T47D (cell line): ENCODE measurements around the gene TTLL9.
"Not testable (repeated sequence)": the region's sequence is repeated elsewhere in the genome, so short reads cannot be mapped to it uniquely, and the experiment has no call there.

ENCODE experiments used
- DNase-seq, 2 experiments: peaks; one replicate each; pipeline versions ENCODE4 v3.0.0 to v3.0.0-alpha.2; 2011 to 2012; ENCODE audit warnings: low read depth in 1 of 2, low spot score in 1 of 2
- JUND ChIP-seq: IDR thresholded peaks from 2 replicates; pipeline ENCODE4 v1.6.1; 2012; ENCODE audit warnings: low read depth
- in situ Hi-C: cut with HindIII; loops from 2 replicates; pipeline ENCODE4 v1.10.0; 2016; ENCODE audit warnings: low sequenced_read_pairs, low pct_unique_long_range_greater_than_20kb

Gene TTLL9

DNA sequence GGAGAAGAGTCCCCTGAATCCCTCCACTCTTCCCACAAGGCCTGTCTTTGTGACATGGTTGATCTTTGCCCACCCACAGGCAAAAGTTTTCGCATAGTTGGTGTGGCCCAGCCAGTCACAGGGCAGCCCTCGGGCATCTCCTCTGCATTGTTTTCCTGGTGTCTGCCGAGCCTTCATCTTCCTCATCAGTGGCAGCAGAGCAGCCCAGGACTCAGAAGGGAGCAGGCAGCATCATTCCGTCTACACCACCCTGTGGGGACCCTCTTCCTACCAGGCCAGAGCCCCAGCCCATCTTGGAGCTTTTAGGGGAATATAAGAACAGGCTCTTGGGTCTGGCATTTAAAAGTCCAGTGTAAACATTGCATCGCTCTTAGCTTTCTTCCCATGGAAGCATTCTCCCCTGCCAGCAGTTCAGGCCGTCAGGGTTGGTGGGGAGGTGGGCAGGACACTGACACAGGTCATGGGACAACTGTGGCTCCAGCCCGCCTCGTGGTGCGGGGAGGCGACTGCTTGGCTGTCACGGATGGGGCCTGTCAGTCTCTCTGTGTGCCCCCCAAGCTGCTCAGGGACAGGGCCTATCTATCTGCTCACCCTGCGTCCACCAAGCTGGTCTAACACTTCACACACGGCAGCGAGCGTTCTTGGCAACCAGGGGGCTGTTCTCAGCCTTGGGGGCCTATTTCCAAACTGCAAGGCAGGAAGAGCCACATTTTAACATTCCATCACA lies 43.2 kb downstream of the TTLL9 start:
- TF ChIP-seq JUND: no peak
- in situ Hi-C loops: no loop called here
- DNase-seq: no peak

DNA sequence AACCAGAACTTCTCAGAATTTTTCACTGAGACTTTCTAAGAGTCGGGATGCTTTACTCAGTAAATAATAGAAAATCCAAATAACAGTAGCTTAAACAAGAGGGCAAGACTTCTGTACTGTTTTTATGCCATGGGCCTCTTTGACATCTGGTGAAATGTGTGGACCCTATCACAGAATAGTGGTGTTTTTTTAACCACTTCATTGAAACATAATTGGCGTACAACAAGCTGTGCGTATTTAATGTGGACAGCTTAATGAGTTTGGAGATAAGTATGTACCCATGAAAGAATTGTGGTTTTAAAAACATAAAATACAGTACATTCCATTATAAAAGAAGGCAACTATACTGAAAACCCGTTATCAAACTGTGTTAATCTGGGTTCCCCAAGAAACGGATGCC lies 43.7 kb downstream of the TTLL9 start:
- no peak for TF ChIP-seq JUND
- no peak for DNase-seq
- in situ Hi-C loops: no loop called here

DNA sequence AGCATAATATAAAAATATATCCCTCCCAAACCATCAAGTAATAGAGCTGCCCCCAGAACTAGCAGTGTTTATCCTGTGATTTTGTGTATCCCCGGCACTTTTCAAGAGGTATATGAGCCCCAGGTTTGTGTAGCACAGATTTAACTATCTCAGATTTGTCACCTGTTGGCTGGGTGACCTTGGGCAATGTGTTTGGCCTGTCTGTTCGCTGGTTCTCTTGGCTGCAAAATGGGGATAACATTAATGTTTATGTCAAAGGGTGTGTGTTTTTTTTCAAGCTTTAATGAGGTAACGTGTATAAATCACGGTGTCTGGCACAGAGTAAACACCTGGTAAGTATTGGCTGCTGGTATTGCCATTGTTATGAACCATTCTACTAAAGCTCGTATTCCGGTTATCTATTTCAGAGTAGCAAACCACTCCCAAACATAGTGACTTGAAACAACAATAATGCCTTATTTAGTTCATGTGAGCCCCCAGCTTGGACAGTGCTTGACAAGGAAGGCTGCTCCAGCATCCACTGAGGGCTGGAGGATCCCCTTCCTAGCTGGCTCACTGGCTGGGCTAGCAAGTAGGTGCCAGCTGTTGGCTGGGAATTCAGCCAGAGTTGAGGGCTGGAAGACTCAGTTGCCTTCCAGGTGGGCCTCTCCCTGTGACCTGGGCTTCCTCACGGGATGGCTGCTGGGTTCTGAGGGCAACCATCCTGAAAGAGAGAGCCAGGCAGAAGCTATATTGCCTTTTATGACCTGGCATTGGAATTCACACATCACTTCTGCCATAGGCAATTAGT lies 45.3 kb downstream of the TTLL9 start:
- in situ Hi-C loops: no loop called here
- DNase-seq: no peak
- no peak for TF ChIP-seq JUND

DNA sequence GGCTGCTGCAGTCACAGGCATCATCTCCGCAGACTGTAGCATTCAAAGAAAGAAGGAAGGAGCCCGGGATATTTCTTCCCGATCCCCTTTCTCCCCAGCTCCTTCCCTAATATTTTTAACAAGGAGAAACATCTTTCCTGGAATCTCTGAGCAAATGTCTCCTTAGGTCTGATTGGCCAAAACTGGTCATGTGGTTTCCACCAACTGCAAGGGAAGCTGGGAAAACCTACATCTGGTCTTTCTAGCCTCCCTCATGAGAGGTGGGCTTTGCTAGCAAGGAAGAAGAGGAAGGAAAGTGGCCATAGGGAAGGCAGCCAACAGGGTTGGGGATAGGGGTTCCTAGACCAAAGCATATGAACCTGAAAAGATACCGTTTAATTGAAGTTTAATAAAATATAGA lies 46.3 kb downstream of the TTLL9 start:
- in situ Hi-C loops: no loop called here
- TF ChIP-seq JUND: no peak
- no peak for DNase-seq

DNA sequence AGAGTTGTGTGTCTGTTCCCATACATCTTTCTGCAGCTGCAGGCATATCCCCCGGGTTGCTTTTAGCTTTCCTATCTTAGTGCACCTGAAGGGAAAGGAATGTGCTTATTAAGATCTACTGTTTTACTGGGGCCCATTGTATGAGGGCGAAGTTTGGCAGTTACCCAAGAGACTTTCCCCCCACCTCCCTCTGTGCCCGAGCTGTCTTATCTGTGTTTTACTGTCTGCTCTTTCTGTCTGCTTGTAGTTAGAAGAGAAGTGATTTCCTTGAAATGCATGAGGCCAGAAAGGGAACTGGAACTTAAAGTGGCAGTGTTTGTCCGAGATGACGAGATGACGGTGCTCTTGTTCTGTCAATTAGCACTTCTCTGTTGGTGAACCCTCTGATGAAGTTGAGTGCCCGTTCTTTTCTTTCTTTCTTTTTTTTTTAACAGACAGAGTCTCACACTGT lies 47.6 kb downstream of the TTLL9 start:
- DNase-seq, in situ Hi-C loops: not testable (repeated sequence)

DNA sequence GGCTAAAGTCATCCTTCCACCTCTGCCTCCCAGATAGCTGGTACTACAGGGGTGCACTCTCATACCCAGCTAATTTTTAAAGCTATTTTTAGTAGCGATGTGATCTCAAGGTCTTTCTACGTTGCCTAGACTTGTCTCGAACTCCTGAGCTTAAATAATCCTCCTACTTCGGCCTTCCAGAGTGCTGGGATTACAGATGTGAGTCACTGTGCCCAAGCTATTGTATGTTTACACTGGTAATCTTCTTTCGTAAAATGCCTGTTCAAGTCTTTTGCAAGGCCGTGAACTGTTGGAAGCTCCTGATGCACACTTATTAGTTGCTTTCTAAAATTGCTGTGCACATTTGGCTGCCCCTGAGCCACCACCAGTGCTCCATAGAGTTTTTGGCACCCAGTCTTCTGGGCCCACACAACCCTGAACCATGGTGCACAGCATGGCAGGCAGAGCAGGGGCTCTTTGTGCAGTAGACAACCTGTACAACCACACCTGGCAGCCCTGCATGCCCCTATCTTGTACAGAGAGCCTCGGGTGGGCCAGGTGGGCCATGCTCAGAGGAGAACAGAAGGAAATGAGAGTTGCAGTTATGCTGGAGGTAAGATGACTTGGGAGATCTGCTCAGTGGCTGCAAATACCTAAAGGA lies 48.2 kb downstream of the TTLL9 start:
- no peak for TF ChIP-seq JUND
- in situ Hi-C loops: no loop called here
- no peak for DNase-seq

DNA sequence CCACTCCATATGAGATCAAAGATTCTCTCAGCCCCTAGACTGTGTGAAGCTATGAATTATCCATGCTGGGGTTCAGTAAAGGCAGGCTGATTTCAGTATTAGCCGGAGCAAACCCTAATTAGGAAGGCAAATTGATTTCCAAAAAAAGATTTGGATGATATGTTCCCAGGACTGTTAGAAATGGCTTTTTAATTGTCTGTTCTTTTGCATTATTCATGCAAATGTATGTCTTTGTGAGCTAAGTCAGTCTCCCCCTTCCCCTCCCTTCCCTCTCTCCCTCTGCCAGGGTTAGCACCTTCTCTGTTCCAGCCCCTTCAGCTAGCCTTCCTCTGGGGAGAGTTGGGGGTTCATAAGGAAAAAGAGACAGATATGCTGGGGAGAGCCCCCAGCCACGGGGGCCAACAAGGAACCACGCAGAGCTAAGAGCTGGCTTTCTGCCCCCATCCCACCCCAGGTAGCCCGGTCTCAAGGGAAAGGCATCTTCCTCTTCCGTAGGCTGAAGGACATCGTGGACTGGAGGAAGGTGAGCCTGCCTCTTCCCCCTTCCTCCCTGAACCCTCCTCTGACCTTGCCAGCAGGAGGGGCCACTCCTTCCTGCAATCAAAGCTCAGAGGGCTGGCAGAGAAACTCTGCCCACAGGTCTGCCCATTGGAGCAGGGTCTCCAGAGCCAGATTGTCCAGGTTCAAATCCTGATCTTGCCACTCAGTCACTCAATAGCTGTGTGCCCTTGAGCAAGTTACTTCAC lies 49.1 kb downstream of the TTLL9 start:
- in situ Hi-C loops: no loop called here
- TF ChIP-seq JUND: no peak
- DNase-seq: no peak

DNA sequence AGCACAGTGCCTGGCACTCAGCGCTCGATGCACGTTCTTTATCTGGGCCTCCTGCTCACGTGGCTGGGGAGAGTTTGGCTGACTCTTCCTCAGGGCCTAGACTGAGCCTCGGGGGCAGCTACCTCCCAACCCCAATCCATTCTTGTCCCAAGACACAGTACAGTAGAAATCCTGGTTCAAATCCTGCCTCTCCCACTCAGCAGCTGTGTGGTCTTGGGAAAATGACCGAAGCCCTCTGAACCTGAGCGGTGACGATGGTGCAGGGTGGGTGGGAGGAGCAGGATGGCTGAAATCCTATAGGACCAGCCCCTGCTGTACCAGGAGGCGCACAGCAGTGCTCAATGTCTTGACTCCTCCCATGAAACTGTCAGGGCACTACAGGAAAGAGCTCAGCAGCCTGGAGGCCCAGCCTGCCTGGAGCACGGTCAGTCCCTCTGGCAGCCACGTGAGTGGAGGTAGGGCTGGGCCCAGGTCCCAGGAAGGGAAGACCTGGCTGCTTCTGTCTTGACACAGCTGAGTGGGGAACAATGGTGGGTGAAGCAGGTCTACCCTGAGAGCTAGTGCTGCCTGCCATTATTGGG lies 49.9 kb downstream of the TTLL9 start:
- TF ChIP-seq JUND: no peak
- in situ Hi-C loops: no loop called here
- DNase-seq: no peak

DNA sequence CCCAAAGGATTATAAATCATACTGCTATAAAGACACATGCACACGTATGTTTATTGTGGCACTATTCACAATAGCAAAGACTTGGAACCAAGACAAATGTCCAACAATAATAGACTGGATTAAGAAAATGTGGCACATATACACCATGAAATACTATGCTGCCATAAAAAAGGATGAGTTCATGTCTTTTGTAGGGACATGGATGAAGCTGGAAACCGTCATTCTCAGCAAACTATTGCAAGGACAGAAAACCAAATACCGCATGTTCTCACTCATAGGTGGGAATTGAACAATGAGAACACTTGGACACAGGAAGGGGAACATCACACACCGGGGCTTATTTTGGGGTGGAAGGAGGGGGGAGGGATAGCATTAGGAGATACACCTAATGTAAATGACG lies 51.0 kb downstream of the TTLL9 start:
- in situ Hi-C loops: not testable (repeated sequence)

DNA sequence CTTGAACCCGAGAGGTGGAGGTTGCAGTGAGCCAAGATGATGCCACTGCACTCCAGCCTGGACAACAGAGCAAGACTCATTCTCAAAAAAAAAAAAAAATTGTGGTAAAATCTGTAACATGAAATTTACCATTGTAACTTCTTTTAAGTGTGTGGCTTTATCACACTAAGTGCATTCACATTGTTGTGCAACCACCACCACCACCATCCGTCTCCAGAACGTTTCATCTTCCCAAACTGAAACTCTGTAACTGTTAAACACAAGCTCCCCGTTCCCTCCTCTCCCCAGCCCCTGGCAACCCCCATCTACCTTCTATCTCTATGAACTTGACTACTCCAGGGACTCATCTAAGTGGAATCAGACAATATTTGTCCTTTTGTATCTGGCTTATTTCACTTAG lies 51.7 kb downstream of the TTLL9 start:
- no peak for TF ChIP-seq JUND
- no peak for DNase-seq
- in situ Hi-C loops: no loop called here

More for the DNA sequence above, 51.0 kb downstream of the TTLL9 start:
- not testable (repeated sequence) for DNase-seq

DNA sequence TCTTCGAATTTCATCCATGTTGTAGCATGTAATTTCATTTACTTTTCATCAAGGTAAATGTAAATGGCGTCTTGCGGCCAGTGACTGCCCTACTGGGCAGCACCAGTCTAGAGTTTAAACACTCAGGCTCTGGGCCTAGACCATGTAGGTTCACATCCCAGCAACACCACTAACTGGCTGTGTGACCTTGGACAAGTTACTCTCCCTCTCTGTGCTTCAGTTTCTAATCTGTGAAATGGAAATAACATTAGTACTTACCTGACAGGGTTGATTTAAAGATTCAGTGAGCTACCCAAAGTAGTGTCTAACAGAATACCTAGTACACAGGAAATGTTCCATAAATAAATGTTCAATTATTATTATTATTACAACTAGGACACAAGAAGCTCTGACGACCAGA lies 52.2 kb downstream of the TTLL9 start:
- no peak for TF ChIP-seq JUND
- in situ Hi-C loops: no loop called here
- DNase-seq: no peak
